HEK293 (cell line): Measurements from ENCODE around the gene LGSN.
"Not testable (repeated sequence)": the region's sequence is repeated elsewhere in the genome, so short reads cannot be mapped to it uniquely, and the experiment has no call there.

Experiments
- CTCF ChIA-PET: fragments of 350-600 bp; formaldehyde crosslinking; extraction: SDS; loops from one replicate; lab custom pipeline; 2021; ENCODE audit warnings: antibody characterized with exemption; lab: Yijun Ruan, JAX
- POLR2A ChIA-PET: fragments of 300-600 bp; formaldehyde crosslinking; extraction: SDS; loops from one replicate; lab custom pipeline; 2020; ENCODE audit warnings: antibody characterized with exemption, inconsistent platforms; lab: Yijun Ruan, JAX
- H3K27ac ChIP-seq: fragments of 200-500 bp; sonication (Bioruptor generic); 2 replicates; pipeline ENCODE4 v1.5.1; 2014; ENCODE audit warnings: low read depth, low read length, control low read depth, inconsistent platforms; ENCODE audit errors: extremely low read depth
- H3K36me3 ChIP-seq, 2 experiments: fragments of 200-500 bp in 1 of 2; sonication (Bioruptor generic) in 1 of 2; 1 replicate in 1 of 2; 2 replicates in 1 of 2; pipeline ENCODE4 v1.5.1; 2014 to 2017; ENCODE audit warnings: inconsistent platforms in 2 of 2, low read length in 2 of 2; ENCODE audit not compliant: control insufficient read depth in 2 of 2, insufficient read depth in 1 of 2
- H3K4me1 ChIP-seq: fragments of 200-500 bp; sonication (Bioruptor generic); 2 replicates; pipeline ENCODE4 v1.5.1; 2014; ENCODE audit warnings: mild to moderate bottlenecking, low read length, inconsistent platforms; ENCODE audit not compliant: control insufficient read depth, insufficient read depth
- H3K4me3 ChIP-seq: 2 replicates; pipeline ENCODE4 v1.5.1; 2011; ENCODE audit warnings: low read depth, mild to moderate bottlenecking, control low read depth, low read length, moderate library complexity
- H3K9me3 ChIP-seq: fragments of 200-500 bp; sonication (Bioruptor generic); 2 replicates; pipeline ENCODE4 v1.5.1; 2014; ENCODE audit warnings: low read depth, low read length, inconsistent platforms; ENCODE audit not compliant: control insufficient read depth, insufficient read depth
- PRDM4 ChIP-seq: fragments of 450-650 bp; formaldehyde crosslinking; IDR thresholded peaks from 2 replicates; pipeline ENCODE4 v1.5.1; 2017; ENCODE audit warnings: missing biosample characterization, missing genetic modification characterization
- SCRT1 ChIP-seq: fragments of 450-650 bp; formaldehyde crosslinking; IDR thresholded peaks from 2 replicates; pipeline ENCODE4 v1.5.1; 2016; ENCODE audit warnings: missing biosample characterization, missing genetic modification characterization, borderline replicate concordance
- SCRT2 ChIP-seq: fragments of 450-650 bp; formaldehyde crosslinking; IDR thresholded peaks from 2 replicates; pipeline ENCODE4 v1.5.1; 2016; ENCODE audit warnings: missing biosample characterization, missing genetic modification characterization
- TCF7L2 ChIP-seq: IDR thresholded peaks from 2 replicates; pipeline ENCODE4 v1.6.1; 2011; ENCODE audit warnings: low read depth, mild to moderate bottlenecking, inconsistent platforms, low read length, moderate library complexity, borderline replicate concordance
- TRIM28 ChIP-seq: IDR thresholded peaks from 2 replicates; pipeline ENCODE4 v1.6.1; 2011; ENCODE audit warnings: low read length, control low read depth, borderline replicate concordance
- ZBTB1 ChIP-seq: fragments of 450-650 bp; formaldehyde crosslinking; IDR thresholded peaks from 2 replicates; pipeline ENCODE4 v1.5.1; 2016; ENCODE audit warnings: missing biosample characterization, missing genetic modification characterization
- ZBTB48 ChIP-seq: fragments of 450-650 bp; formaldehyde crosslinking; IDR thresholded peaks from 2 replicates; pipeline ENCODE4 v1.5.1; 2016; ENCODE audit warnings: missing biosample characterization, missing genetic modification characterization
- ZIC2 ChIP-seq: fragments of 450-650 bp; formaldehyde crosslinking; IDR thresholded peaks from 2 replicates; pipeline ENCODE4 v1.5.1; 2016; ENCODE audit warnings: missing biosample characterization, missing genetic modification characterization
- ZNF138 ChIP-seq: fragments of 450-650 bp; formaldehyde crosslinking; IDR thresholded peaks from 2 replicates; pipeline ENCODE4 v1.5.1; 2016; ENCODE audit warnings: missing biosample characterization, missing genetic modification characterization, borderline replicate concordance
- ZNF24 ChIP-seq: fragments of 450-650 bp; formaldehyde crosslinking; IDR thresholded peaks from 2 replicates; pipeline ENCODE4 v1.5.1; 2016; ENCODE audit warnings: missing biosample characterization, missing genetic modification characterization
- ZNF350 ChIP-seq: fragments of 450-650 bp; formaldehyde crosslinking; IDR thresholded peaks from 2 replicates; pipeline ENCODE4 v1.5.0; 2017; ENCODE audit warnings: missing biosample characterization, mild to moderate bottlenecking, missing genetic modification characterization
- ZNF510 ChIP-seq: fragments of 450-650 bp; formaldehyde crosslinking; IDR thresholded peaks from 2 replicates; pipeline ENCODE4 v1.5.1; 2018; ENCODE audit warnings: mild to moderate bottlenecking, missing genetic modification characterization, missing biosample characterization; ENCODE audit not compliant: insufficient replicate concordance
- ZNF560 ChIP-seq: fragments of 450-650 bp; formaldehyde crosslinking; IDR thresholded peaks from 2 replicates; pipeline ENCODE4 v1.5.1; 2017; ENCODE audit warnings: missing biosample characterization, missing genetic modification characterization, borderline replicate concordance
- ZNF626 ChIP-seq: fragments of 450-650 bp; sonication (Bioruptor Pico); formaldehyde crosslinking; IDR thresholded peaks from 2 replicates; pipeline ENCODE4 v1.5.1; 2018; ENCODE audit warnings: missing biosample characterization, missing genetic modification characterization, inconsistent platforms
- ZNF701 ChIP-seq: fragments of 450-650 bp; formaldehyde crosslinking; IDR thresholded peaks from 2 replicates; pipeline ENCODE4 v1.5.1; 2016; ENCODE audit warnings: missing biosample characterization, missing genetic modification characterization
- ZSCAN23 ChIP-seq: fragments of 450-650 bp; formaldehyde crosslinking; IDR thresholded peaks from 2 replicates; pipeline ENCODE4 v1.5.1; 2016; ENCODE audit warnings: missing biosample characterization, missing genetic modification characterization
- TF ChIP-seq, protein P1 (sequence below): fragments of 450-650 bp; formaldehyde crosslinking; IDR thresholded peaks from 2 replicates; pipeline ENCODE4 v1.5.1; 2016; ENCODE audit warnings: missing biosample characterization, missing genetic modification characterization
- TF ChIP-seq, protein P2 (sequence below): fragments of 450-650 bp; IDR thresholded peaks from 2 replicates; pipeline ENCODE4 v1.5.1; 2018; ENCODE audit warnings: missing biosample characterization, mild to moderate bottlenecking, missing genetic modification characterization
- TF ChIP-seq, protein P3 (sequence below): fragments of 450-650 bp; formaldehyde crosslinking; IDR thresholded peaks from 2 replicates; pipeline ENCODE4 v1.5.1; 2016; ENCODE audit warnings: missing biosample characterization, missing genetic modification characterization

Gene LGSN

DNA sequence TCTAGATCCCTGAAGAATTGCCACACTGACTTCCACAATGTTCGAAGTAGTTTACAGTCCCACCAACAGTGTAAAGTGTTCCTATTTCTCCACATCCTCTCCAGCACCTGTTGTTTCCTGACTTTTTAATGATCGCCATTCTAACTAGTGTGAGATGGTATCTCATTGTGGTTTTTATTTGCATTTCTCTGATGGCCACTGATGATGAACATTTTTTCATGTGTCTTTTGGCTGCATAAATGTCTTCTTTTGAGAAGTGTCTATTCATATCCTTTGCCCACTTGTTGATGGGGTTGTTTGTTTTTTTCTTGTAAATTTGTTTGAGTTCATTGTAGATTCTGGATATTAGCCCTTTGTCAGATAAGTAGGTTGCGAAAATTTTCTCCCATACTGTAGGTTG is 37.6 kb upstream of the LGSN start:
- peak; percentile 52; the same call in 1 of the 2 replicates for TF ChIP-seq SCRT1 (tag by site-specific recombination)
- peak; percentile 51 for TF ChIP-seq SCRT2 (tag by site-specific recombination)
- CTCF ChIA-PET, H3K36me3 ChIP-seq, H3K9me3 ChIP-seq, H3K27ac ChIP-seq, POLR2A ChIA-PET, H3K4me1 ChIP-seq, H3K4me3 ChIP-seq: not testable (repeated sequence)

GRCh38 chr6:63355632-63356031 is 35.8 kb upstream of the LGSN start:
- Histone ChIP-seq H3K27ac (no peak overlapping the region), H3K4me1 (no peaks in the 10 kb centered on the region; the same call in 1 of the 2 replicates), H3K36me3 (no peaks in the 10 kb centered on the region), H3K4me3 (no peak overlapping the region), H3K9me3 (no peaks in the 10 kb centered on the region)
- TF ChIP-seq PRDM4 (tag by site-specific recombination) (no peak), ZNF560 (tag by site-specific recombination) (no peak), TRIM28 (no peak), ZNF350 (tag by site-specific recombination) (no peak), ZNF701 (tag by site-specific recombination) (no peak), ZNF510 (no peak), ZBTB48 (tag by site-specific recombination) (no peak), ZSCAN23 (tag by site-specific recombination) (no peak), TCF7L2 (no peak), ZNF626 (tag by site-specific recombination) (no peak), ZNF24 (tag by site-specific recombination) (no peak), ZNF138 (tag by site-specific recombination) (no peak), ZIC2 (tag by site-specific recombination) (no peak), ZBTB1 (no peak)
- TF ChIP-seq, protein P1, sequence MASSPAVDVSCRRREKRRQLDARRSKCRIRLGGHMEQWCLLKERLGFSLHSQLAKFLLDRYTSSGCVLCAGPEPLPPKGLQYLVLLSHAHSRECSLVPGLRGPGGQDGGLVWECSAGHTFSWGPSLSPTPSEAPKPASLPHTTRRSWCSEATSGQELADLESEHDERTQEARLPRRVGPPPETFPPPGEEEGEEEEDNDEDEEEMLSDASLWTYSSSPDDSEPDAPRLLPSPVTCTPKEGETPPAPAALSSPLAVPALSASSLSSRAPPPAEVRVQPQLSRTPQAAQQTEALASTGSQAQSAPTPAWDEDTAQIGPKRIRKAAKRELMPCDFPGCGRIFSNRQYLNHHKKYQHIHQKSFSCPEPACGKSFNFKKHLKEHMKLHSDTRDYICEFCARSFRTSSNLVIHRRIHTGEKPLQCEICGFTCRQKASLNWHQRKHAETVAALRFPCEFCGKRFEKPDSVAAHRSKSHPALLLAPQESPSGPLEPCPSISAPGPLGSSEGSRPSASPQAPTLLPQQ (tag by site-specific recombination) = no peak
- TF ChIP-seq, protein P2, sequence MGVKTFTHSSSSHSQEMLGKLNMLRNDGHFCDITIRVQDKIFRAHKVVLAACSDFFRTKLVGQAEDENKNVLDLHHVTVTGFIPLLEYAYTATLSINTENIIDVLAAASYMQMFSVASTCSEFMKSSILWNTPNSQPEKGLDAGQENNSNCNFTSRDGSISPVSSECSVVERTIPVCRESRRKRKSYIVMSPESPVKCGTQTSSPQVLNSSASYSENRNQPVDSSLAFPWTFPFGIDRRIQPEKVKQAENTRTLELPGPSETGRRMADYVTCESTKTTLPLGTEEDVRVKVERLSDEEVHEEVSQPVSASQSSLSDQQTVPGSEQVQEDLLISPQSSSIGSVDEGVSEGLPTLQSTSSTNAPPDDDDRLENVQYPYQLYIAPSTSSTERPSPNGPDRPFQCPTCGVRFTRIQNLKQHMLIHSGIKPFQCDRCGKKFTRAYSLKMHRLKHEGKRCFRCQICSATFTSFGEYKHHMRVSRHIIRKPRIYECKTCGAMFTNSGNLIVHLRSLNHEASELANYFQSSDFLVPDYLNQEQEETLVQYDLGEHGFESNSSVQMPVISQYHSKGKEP (tag by site-specific recombination) = no peak
- TF ChIP-seq, protein P3, sequence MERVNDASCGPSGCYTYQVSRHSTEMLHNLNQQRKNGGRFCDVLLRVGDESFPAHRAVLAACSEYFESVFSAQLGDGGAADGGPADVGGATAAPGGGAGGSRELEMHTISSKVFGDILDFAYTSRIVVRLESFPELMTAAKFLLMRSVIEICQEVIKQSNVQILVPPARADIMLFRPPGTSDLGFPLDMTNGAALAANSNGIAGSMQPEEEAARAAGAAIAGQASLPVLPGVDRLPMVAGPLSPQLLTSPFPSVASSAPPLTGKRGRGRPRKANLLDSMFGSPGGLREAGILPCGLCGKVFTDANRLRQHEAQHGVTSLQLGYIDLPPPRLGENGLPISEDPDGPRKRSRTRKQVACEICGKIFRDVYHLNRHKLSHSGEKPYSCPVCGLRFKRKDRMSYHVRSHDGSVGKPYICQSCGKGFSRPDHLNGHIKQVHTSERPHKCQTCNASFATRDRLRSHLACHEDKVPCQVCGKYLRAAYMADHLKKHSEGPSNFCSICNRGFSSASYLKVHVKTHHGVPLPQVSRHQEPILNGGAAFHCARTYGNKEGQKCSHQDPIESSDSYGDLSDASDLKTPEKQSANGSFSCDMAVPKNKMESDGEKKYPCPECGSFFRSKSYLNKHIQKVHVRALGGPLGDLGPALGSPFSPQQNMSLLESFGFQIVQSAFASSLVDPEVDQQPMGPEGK = no peak
- CTCF ChIA-PET = interaction anchor here (0.6 kb wide), 1 partner anchor 445 kb away, joined by 3 read pairs; no protein-coding TSS in a partner anchor
- POLR2A ChIA-PET = no interaction called here
